Measurements from ENCODE around the gene AICDA.

DNA sequence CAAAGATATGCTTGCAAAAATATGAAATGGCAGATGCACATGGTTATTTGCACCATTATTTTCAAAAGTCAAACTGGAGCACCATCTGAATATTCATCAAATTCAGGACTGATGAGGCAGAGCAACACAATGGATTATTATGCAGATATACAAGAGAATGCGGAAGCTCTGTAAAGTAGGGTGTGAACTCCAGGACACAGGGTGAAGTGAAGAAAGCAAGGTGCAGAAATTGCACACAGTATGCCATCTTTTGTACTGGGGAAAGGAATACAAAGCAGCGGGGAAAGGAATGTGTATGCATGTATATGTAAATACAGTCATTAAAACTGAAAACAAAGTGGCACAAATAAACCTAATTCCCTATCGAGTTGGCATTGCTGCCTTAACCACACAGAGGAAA, 49.3 kb downstream of the AICDA start:
- TF ChIP-seq POLR2A (IDR thresholded peaks at IDR 0.05; ENCODE audit: low read length) (no peak), GATA1 (IDR thresholded peaks at IDR 0.05; ENCODE audit: low read depth, low read length) (no peak)
